ENCODE measurements around the gene ZBTB38.

ZBTB38 gene

GRCh38 chr3:141352262-141352984, 15.9 kb upstream of the ZBTB38 start:
- H3K4me3 ChIP-seq (replicated peaks; ENCODE audit: insufficient read depth, low read length): no peak overlapping the region
- TF ChIP-seq POLR2AphosphoS5 (IDR thresholded peaks at IDR 0.05; ENCODE audit: low read depth): no peak
- H3K27ac ChIP-seq (replicated peaks): no peak overlapping the region
- peaks cover 3% of the 10 kb centered on the region for H3K27me3 ChIP-seq (ENCODE audit: insufficient read depth, poor library complexity, severe bottlenecking)
- no peak for DNase-seq (ENCODE audit: low read depth in 1 of 2, low spot score in 1 of 2)

DNA sequence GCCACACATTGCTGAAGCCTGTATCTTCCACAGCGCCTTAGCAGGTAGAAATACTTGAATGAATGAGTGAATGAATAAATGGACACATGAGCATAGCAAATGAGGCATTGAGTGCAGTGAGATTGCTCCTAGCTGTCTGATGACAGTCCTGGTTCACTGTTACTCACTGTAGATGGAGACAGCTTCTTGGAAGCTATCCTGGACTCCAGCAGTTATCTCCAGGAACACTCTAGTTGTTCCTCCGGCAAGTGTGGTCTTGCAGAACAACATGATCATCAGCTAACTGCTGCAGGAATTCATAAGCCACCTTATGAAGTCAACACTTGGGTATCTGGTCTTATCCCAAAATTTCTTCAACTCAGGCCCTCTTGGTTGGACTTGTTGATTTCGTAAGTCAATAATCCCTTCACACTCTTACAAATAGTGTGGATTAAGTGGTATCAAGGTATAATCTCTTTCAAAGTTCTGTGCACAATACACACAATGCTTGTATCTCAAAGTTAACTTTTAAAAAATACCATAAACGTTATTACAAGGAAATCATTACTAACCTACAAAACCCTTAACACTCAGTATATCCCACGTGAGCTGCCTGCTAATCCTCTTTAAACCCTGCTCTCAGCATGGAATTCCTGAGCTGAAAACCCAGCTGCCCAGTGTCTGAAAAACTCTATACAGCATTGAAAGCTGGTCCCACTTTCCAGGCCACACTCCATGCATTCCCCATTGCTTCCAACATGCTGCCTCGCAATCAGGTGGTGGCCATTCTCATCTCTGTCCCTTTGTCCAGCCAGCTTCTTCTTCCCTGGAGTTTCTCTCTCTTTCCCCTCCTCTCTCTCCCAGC, 14.4 kb upstream of the ZBTB38 start:
- no peak for DNase-seq (ENCODE audit: low read depth in 1 of 2, low spot score in 1 of 2)
- H3K27me3 ChIP-seq (ENCODE audit: insufficient read depth, poor library complexity, severe bottlenecking): peaks cover 3% of the 10 kb centered on the region
- H3K4me3 ChIP-seq (replicated peaks; ENCODE audit: insufficient read depth, low read length): no peak overlapping the region
- TF ChIP-seq SPI1 (IDR thresholded peaks at IDR 0.05; ENCODE audit: borderline replicate concordance, low read depth) (no peak), POLR2AphosphoS5 (IDR thresholded peaks at IDR 0.05; ENCODE audit: low read depth) (no peak), GABPA (IDR thresholded peaks at IDR 0.05; ENCODE audit: low read depth) (no peak), REST (IDR thresholded peaks at IDR 0.05; ENCODE audit: insufficient replicate concordance, low read depth) (no peak)
- TF ChIP-seq, protein P1, sequence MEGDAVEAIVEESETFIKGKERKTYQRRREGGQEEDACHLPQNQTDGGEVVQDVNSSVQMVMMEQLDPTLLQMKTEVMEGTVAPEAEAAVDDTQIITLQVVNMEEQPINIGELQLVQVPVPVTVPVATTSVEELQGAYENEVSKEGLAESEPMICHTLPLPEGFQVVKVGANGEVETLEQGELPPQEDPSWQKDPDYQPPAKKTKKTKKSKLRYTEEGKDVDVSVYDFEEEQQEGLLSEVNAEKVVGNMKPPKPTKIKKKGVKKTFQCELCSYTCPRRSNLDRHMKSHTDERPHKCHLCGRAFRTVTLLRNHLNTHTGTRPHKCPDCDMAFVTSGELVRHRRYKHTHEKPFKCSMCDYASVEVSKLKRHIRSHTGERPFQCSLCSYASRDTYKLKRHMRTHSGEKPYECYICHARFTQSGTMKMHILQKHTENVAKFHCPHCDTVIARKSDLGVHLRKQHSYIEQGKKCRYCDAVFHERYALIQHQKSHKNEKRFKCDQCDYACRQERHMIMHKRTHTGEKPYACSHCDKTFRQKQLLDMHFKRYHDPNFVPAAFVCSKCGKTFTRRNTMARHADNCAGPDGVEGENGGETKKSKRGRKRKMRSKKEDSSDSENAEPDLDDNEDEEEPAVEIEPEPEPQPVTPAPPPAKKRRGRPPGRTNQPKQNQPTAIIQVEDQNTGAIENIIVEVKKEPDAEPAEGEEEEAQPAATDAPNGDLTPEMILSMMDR (IDR thresholded peaks at IDR 0.05; ENCODE audit: insufficient read depth, low read length): no peak
- H3K27ac ChIP-seq (replicated peaks): no peak overlapping the region

- Histone ChIP-seq H3K27me3 (ENCODE audit: insufficient read depth, poor library complexity, severe bottlenecking) (peaks cover 3% of the 10 kb centered on the region), H3K27ac (replicated peaks) (no peak overlapping the region), H3K4me3 (replicated peaks; ENCODE audit: insufficient read depth, low read length) (no peak overlapping the region)
- DNase-seq (ENCODE audit: low read depth in 1 of 2, low spot score in 1 of 2): no peak
- TF ChIP-seq POLR2AphosphoS5 (IDR thresholded peaks at IDR 0.05; ENCODE audit: low read depth) (no peak), GABPA (IDR thresholded peaks at IDR 0.05; ENCODE audit: low read depth) (no peak), REST (IDR thresholded peaks at IDR 0.05; ENCODE audit: insufficient replicate concordance, low read depth) (no peak), SPI1 (IDR thresholded peaks at IDR 0.05; ENCODE audit: borderline replicate concordance, low read depth) (no peak)
- TF ChIP-seq, protein P1 (IDR thresholded peaks at IDR 0.05; ENCODE audit: insufficient read depth, low read length): no peak
Observed at GRCh38 chr3:141354517-141354916, 13.8 kb upstream of the ZBTB38 start.

DNA sequence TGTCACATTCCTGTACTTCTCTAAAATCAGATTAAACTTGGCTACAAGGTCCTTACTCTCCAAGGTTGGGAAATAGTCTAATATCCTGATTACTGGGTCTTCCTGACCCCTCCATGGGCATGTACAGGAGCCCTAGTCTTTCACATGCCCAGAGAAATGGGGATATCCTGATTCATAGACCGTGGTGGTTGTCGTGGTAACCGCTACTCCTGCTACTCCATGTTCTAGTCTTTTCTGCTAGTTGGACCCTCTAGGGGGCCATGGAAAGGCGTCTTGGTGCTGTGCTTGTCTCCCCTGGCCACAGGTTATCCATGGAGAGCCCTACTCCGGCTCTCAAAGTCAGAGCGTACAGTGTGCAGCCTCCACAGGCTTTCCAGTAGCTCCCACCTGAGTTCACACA, 13.1 kb upstream of the ZBTB38 start:
- H3K4me3 ChIP-seq (replicated peaks; ENCODE audit: insufficient read depth, low read length): no peak overlapping the region
- no peak overlapping the region for H3K27ac ChIP-seq (replicated peaks)
- no peak for TF ChIP-seq POLR2AphosphoS5 (IDR thresholded peaks at IDR 0.05; ENCODE audit: low read depth)
- no peak for TF ChIP-seq GABPA (IDR thresholded peaks at IDR 0.05; ENCODE audit: low read depth)
- TF ChIP-seq, protein P1 (IDR thresholded peaks at IDR 0.05; ENCODE audit: insufficient read depth, low read length): no peak
- no peak for TF ChIP-seq REST (IDR thresholded peaks at IDR 0.05; ENCODE audit: insufficient replicate concordance, low read depth)
- TF ChIP-seq SPI1 (IDR thresholded peaks at IDR 0.05; ENCODE audit: borderline replicate concordance, low read depth): no peak

More for the DNA sequence above, 13.1 kb upstream of the ZBTB38 start:
- H3K27me3 ChIP-seq (ENCODE audit: insufficient read depth, poor library complexity, severe bottlenecking): peaks cover 3% of the 10 kb centered on the region
- no peak for DNase-seq (ENCODE audit: low read depth in 1 of 2, low spot score in 1 of 2)
